GM20000 (cell line): ENCODE measurements around the gene SLC7A1.

ENCODE experiments used
- DNase-seq: peaks from one replicate; pipeline ENCODE4 v3.0.0; 2012; ENCODE audit warnings: low spot score
- CTCF ChIP-seq: IDR thresholded peaks from 2 replicates; pipeline ENCODE4 v1.5.1; 2012; ENCODE audit warnings: mild to moderate bottlenecking, control low read depth; ENCODE audit errors: extremely low read depth, missing control alignments

The SLC7A1 gene

GRCh38 chr13:29583073-29583785, 12.3 kb downstream of the SLC7A1 start:
- no peak for TF ChIP-seq CTCF
- DNase-seq = no peak

- TF ChIP-seq CTCF = no peak
Measured at GRCh38 chr13:29582171-29582570, 13.3 kb downstream of the SLC7A1 start.

GRCh38 chr13:29581666-29582065, 13.8 kb downstream of the SLC7A1 start:
- no peak for DNase-seq
- no peak for TF ChIP-seq CTCF

More at GRCh38 chr13:29582171-29582570, 13.3 kb downstream of the SLC7A1 start:
- no peak for DNase-seq

GRCh38 chr13:29579094-29579493, 16.4 kb downstream of the SLC7A1 start:
- DNase-seq = no peak
- no peak for TF ChIP-seq CTCF

GRCh38 chr13:29578300-29579085, 17.0 kb downstream of the SLC7A1 start:
- TF ChIP-seq CTCF = no peak
- DNase-seq = no peak

GRCh38 chr13:29577136-29578051, 18.1 kb downstream of the SLC7A1 start:
- no peak for TF ChIP-seq CTCF
- no peak for DNase-seq
